Astrocyte of the spinal cord (primary cell): Measurements from ENCODE around the gene GIMAP5.

Experiments
- DNase-seq: peaks from one replicate; pipeline ENCODE4 v3.0.0; 2011; ENCODE audit warnings: low read depth, low spot score
- H3K4me3 ChIP-seq: 2 replicates; pipeline ENCODE4 v1.5.1; 2011; ENCODE audit warnings: low read depth, mild to moderate bottlenecking, low read length, moderate library complexity
- CTCF ChIP-seq: IDR thresholded peaks from 2 replicates; pipeline ENCODE4 v1.5.1; 2012; ENCODE audit warnings: low read depth, mild to moderate bottlenecking, low read length, inconsistent platforms
- in situ Hi-C: cut with HindIII; loops from 2 replicates; pipeline ENCODE4 v1.10.0; 2017; ENCODE audit warnings: low sequenced_read_pairs

GIMAP5 gene

DNA sequence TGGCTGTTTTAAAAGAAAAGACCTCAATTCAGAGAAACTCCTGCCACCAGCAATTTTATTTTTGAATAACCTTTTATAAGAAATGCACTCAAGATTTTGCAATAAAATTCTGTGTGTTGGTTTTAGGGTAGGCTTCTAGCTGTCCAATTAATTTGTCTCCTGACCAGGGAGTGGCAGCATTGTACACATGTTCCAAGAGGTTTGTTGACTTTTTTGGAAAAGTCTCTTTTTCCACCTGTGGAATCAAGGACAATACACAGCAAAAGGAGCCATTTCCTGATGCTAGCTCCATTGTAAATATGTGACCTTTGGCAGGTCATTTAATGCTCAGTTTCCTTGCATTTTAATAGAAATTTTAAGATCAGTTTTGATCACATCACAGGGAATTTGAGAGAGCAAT is 1.8 kb downstream of the GIMAP5 start:
- in situ Hi-C loops: no loop called here
- no peak for TF ChIP-seq CTCF
- no peak overlapping the region for H3K4me3 ChIP-seq
- no peak for DNase-seq

DNA sequence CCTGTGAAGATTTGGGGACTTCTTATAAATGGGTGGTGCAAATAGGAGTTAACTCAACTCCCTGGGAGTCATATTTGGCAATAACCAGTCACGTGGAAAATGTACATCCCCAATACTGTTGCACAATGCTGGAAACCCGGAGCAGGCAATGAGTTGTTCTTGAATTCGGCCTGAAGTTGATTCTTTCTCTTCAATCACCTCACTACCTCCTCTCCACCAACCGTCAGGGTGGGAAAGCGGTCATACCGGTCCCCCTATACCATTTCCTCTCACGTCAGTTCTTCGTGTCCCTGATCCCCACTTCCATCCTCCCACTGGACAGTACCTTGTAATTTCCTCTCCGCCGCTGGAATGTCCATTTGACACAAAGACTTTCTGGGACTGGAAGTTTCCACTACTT is 2.8 kb downstream of the GIMAP5 start:
- H3K4me3 ChIP-seq: no peak overlapping the region
- no peak for DNase-seq
- in situ Hi-C loops: no loop called here

DNA sequence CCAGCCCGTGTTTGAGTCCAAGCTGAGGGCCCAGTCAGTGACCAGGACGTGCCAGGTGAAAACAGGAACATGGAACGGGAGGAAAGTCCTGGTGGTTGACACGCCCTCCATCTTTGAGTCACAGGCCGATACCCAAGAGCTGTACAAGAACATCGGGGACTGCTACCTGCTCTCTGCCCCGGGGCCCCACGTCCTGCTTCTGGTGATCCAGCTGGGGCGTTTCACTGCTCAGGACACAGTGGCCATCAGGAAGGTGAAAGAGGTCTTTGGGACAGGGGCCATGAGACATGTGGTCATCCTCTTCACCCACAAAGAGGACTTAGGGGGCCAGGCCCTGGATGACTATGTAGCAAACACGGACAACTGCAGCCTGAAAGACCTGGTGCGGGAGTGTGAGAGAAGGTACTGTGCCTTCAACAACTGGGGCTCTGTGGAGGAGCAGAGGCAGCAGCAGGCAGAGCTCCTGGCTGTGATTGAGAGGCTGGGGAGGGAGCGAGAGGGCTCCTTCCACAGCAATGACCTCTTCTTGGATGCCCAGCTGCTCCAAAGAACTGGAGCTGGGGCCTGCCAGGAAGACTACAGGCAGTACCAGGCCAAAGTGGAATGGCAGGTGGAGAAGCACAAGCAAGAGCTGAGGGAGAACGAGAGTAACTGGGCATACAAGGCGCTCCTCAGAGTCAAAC is 5.2 kb downstream of the GIMAP5 start:
- in situ Hi-C loops: no loop called here
- DNase-seq: no peak
- no peak overlapping the region for H3K4me3 ChIP-seq
- TF ChIP-seq CTCF: no peak

More for the DNA sequence above, 2.8 kb downstream of the GIMAP5 start:
- no peak for TF ChIP-seq CTCF

- TF ChIP-seq CTCF: no peak
- in situ Hi-C loops: no loop called here
- no peak overlapping the region for H3K4me3 ChIP-seq
- no peak for DNase-seq
These were observed 6.9 kb downstream of the GIMAP5 start for GRCh38 chr7:150744041-150744656.

DNA sequence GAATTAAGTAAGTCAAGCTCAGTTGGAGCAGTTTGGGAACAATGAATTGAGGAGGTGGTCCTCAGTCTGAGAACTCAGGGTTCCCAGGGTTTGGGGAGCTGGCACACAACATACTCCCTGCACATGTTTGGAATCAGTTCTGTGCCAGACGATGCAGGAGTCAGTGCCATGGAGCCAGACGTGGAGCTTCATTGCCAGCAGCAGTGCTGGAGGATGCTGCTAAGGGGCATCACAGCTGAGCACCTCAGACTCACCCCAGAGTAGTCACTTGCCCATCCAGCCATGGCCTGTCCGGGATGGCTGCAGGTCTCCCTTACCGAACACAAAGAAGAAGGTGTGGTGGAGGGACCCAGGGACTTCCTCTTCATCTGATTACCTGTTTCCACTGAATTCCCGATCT is 7.9 kb downstream of the GIMAP5 start:
- no peak for TF ChIP-seq CTCF
- in situ Hi-C loops: no loop called here
- H3K4me3 ChIP-seq: no peak overlapping the region
- DNase-seq: no peak

- no peak for TF ChIP-seq CTCF
- H3K4me3 ChIP-seq: no peak overlapping the region
- in situ Hi-C loops: no loop called here
- no peak for DNase-seq
These were observed 8.7 kb downstream of the GIMAP5 start for GRCh38 chr7:150745876-150746275.

GRCh38 chr7:150746921-150747320 is 9.7 kb downstream of the GIMAP5 start:
- no peak for DNase-seq
- in situ Hi-C loops: no loop called here
- TF ChIP-seq CTCF: no peak
- no peak overlapping the region for H3K4me3 ChIP-seq
